H9 (cell line): ENCODE data around the gene MFRP. TPM values are rescaled to one million over a fixed set of nuclear protein-coding genes. Genes with fewer than 3 reads are reported as not detected.

ENCODE experiments used
- DNase-seq: peaks from one replicate; pipeline ENCODE4 v3.0.0-alpha.2; 2017
- H2AFZ ChIP-seq: one replicate; pipeline ENCODE4 v1.6.1; 2013; ENCODE audit warnings: mild to moderate bottlenecking, low read length, control low read depth, moderate library complexity
- H2AK5ac ChIP-seq: 2 replicates; pipeline ENCODE4 v1.6.1; 2013; ENCODE audit warnings: low read length, control low read depth, mixed read lengths; ENCODE audit not compliant: insufficient read length
- H2BK120ac ChIP-seq: one replicate; pipeline ENCODE4 v1.6.1; 2013; ENCODE audit warnings: low read depth, mild to moderate bottlenecking, low read length, control low read depth, inconsistent platforms; ENCODE audit not compliant: poor library complexity, severe bottlenecking
- H2BK12ac ChIP-seq: 2 replicates; pipeline ENCODE4 v1.6.1; 2013; ENCODE audit warnings: low read length, control low read depth, mixed read lengths, low read depth; ENCODE audit not compliant: insufficient read length
- H2BK15ac ChIP-seq: 2 replicates; pipeline ENCODE4 v1.6.1; 2013; ENCODE audit warnings: low read depth, low read length, control low read depth
- H2BK20ac ChIP-seq: one replicate; pipeline ENCODE4 v1.6.1; 2013; ENCODE audit warnings: low read depth, mild to moderate bottlenecking, low read length, control low read depth, inconsistent platforms; ENCODE audit not compliant: poor library complexity, severe bottlenecking
- H2BK5ac ChIP-seq: 2 replicates; pipeline ENCODE4 v1.6.1; 2013; ENCODE audit warnings: low read length, control low read depth, mixed read lengths; ENCODE audit not compliant: insufficient read length
- H3K14ac ChIP-seq: 2 replicates; pipeline ENCODE4 v1.6.1; 2013; ENCODE audit warnings: low read length, control low read depth; ENCODE audit not compliant: insufficient read depth
- H3K18ac ChIP-seq: 2 replicates; pipeline ENCODE4 v1.6.1; 2013; ENCODE audit warnings: low read depth, mild to moderate bottlenecking, mixed read lengths, low read length, control low read depth; ENCODE audit not compliant: insufficient read length
- H3K23ac ChIP-seq: 2 replicates; pipeline ENCODE4 v1.6.1; 2013; ENCODE audit warnings: low read length, control low read depth, mixed read lengths, low read depth; ENCODE audit not compliant: insufficient read length
- H3K23me2 ChIP-seq: 2 replicates; pipeline ENCODE4 v1.6.1; 2013; ENCODE audit warnings: low read depth, mild to moderate bottlenecking, mixed read lengths, low read length, control low read depth; ENCODE audit not compliant: insufficient read length, poor library complexity, severe bottlenecking
- H3K27ac ChIP-seq: 2 replicates; pipeline ENCODE4 v1.5.1; 2013; ENCODE audit warnings: low read length, control low read depth, mixed read lengths, low read depth; ENCODE audit not compliant: insufficient read length
- H3K27me3 ChIP-seq: 2 replicates; pipeline ENCODE4 v1.6.1; 2013; ENCODE audit warnings: low read length, control low read depth, inconsistent platforms; ENCODE audit not compliant: insufficient read depth
- H3K4ac ChIP-seq: 2 replicates; pipeline ENCODE4 v1.6.1; 2013; ENCODE audit warnings: low read depth, mild to moderate bottlenecking, control low read depth, inconsistent platforms, low read length, moderate library complexity
- H3K4me1 ChIP-seq: 2 replicates; pipeline ENCODE4 v1.6.1; 2013; ENCODE audit warnings: low read length, control low read depth, inconsistent platforms; ENCODE audit not compliant: insufficient read depth
- H3K4me2 ChIP-seq: 2 replicates; pipeline ENCODE4 v1.6.1; 2013; ENCODE audit warnings: low read length, control low read depth, mixed read lengths; ENCODE audit not compliant: insufficient read length, insufficient read depth
- H3K56ac ChIP-seq: 2 replicates; pipeline ENCODE4 v1.6.1; 2013; ENCODE audit warnings: low read depth, mild to moderate bottlenecking, mixed read lengths, low read length, control low read depth; ENCODE audit not compliant: insufficient read length
- H3K79me1 ChIP-seq: 2 replicates; pipeline ENCODE4 v1.6.1; 2013; ENCODE audit warnings: low read depth, mild to moderate bottlenecking, moderate library complexity, low read length, control low read depth, inconsistent platforms; ENCODE audit not compliant: insufficient read depth, poor library complexity, severe bottlenecking
- H3K79me2 ChIP-seq: 2 replicates; pipeline ENCODE4 v1.6.1; 2013; ENCODE audit warnings: low read length, control low read depth, inconsistent platforms; ENCODE audit not compliant: insufficient read depth
- H3K9ac ChIP-seq: 2 replicates; pipeline ENCODE4 v1.6.1; 2013; ENCODE audit warnings: low read length, control low read depth, mixed read lengths; ENCODE audit not compliant: insufficient read length; ENCODE audit errors: extremely low read depth
- H3K9me3 ChIP-seq: one replicate; pipeline ENCODE4 v1.6.1; 2013; ENCODE audit warnings: low read depth, low read length, inconsistent platforms; ENCODE audit not compliant: control insufficient read depth
- H3T11ph ChIP-seq: one replicate; pipeline ENCODE4 v1.6.1; 2013; ENCODE audit warnings: mild to moderate bottlenecking, low read length, control low read depth, inconsistent platforms
- H4K20me1 ChIP-seq: one replicate; pipeline ENCODE4 v1.6.1; 2013; ENCODE audit not compliant: control insufficient read depth, insufficient read length, insufficient read depth
- H4K5ac ChIP-seq: 2 replicates; pipeline ENCODE4 v1.6.1; 2013; ENCODE audit warnings: low read depth, mild to moderate bottlenecking, mixed read lengths, low read length, control low read depth; ENCODE audit not compliant: insufficient read length
- H4K8ac ChIP-seq: replicated peaks from 2 replicates; pipeline ENCODE4 v1.6.1; 2013; ENCODE audit warnings: low read length, control low read depth, mixed read lengths, low read depth; ENCODE audit not compliant: insufficient read length
- H4K91ac ChIP-seq: 2 replicates; pipeline ENCODE4 v1.6.1; 2013; ENCODE audit warnings: low read depth, mild to moderate bottlenecking, moderate library complexity, mixed read lengths, low read length, control low read depth; ENCODE audit not compliant: insufficient read length
- H3K27ac Mint-ChIP-seq, 3 experiments: 2 replicates in 2 of 3; 3 replicates in 1 of 3; pipeline ENCODE4 v1.8.0; 2020 to 2021; ENCODE audit warnings: mixed read lengths in 3 of 3, mild to moderate bottlenecking in 1 of 3, moderate library complexity in 1 of 3
- H3K27me3 Mint-ChIP-seq: 2 replicates; pipeline ENCODE4 v1.8.0; 2021; ENCODE audit warnings: low read depth, mild to moderate bottlenecking, moderate library complexity, mixed read lengths
- H3K36me3 Mint-ChIP-seq, 3 experiments: 2 replicates in 2 of 3; 3 replicates in 1 of 3; pipeline ENCODE4 v1.8.0; 2020 to 2021; ENCODE audit warnings: low read depth in 3 of 3, mixed read lengths in 3 of 3; ENCODE audit not compliant: insufficient read depth in 1 of 3
- H3K4me1 Mint-ChIP-seq, 2 experiments: 2 replicates each; pipeline ENCODE4 v1.8.0; 2020; ENCODE audit warnings: mixed read lengths in 2 of 2
- H3K4me3 Mint-ChIP-seq, 2 experiments: 2 replicates in 1 of 2; 3 replicates in 1 of 2; pipeline ENCODE4 v1.8.0; 2020 to 2021; ENCODE audit warnings: mild to moderate bottlenecking in 2 of 2, mixed read lengths in 2 of 2, moderate library complexity in 1 of 2
- H3K9me3 Mint-ChIP-seq, 2 experiments: 2 replicates in 1 of 2; 3 replicates in 1 of 2; pipeline ENCODE4 v1.8.0; 2020; ENCODE audit warnings: mild to moderate bottlenecking in 2 of 2, mixed read lengths in 2 of 2, moderate library complexity in 1 of 2
- WGBS: extraction: QIAGEN DNeasy Blood & Tissue Kit; methylation state at CpG from one replicate; pipeline ENCODE4 v1.1.7; 2013; ENCODE audit warnings: missing lambda C conversion rate, low lambda C conversion rate, mixed read lengths; ENCODE audit not compliant: insufficient read length; ENCODE audit errors: extremely low coverage; 5-methylcytosine and 5-hydroxymethylcytosine counted together
- total RNA-seq: library from RNA; stranded (reverse); gene quantifications from 2 replicates; pipeline ENCODE4 v1.2.1, GENCODE V29; 2021
- TF ChIP-seq, protein P1 (sequence below): fragments of 200-600 bp; sonication (generic); conservative IDR thresholded peaks from 3 replicates; pipeline ENCODE4 v1.8.0; 2021; ENCODE audit warnings: antibody characterized with exemption, mild to moderate bottlenecking

Gene MFRP
- total RNA-seq, 1 experiment from 2014 or later: not detected

DNA sequence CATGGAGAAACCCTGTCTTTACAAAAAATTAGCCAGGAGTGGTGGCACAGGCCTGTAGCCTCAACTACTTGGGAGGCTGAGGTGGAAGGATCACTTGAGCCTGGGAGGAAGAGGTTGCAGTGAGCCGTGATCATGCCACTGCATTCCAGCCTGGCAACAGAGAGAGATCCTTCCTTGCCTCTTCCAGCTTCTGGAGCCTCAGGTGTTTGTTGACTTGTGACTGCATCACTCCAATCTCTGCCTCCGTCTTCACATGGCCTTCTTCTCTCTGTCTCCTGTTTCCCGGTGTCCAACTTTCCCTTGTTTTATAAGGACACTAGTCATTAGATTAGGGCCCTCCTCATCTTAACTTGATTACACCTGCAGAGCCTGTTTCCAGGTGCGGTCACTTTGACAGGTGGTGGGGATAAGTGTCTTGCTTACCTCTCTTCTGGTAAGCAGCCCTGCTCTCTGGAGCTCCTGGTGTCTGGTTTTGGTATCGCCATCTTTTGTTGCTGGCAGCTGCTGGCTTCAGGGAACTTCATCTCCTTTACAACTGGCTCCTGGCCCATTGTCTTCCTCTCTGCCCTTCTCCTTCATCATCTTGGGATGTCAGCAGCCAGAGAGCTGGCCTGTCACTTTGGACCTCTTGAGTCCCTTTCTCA is 43.2 kb upstream of the MFRP start:
- H3T11ph ChIP-seq: no peak overlapping the region
- no peak overlapping the region for H2BK12ac ChIP-seq
- Mint-ChIP-seq H3K9me3 (no peaks in the 10 kb centered on the region), H3K4me1 (peaks cover 4 to 8% of the 10 kb centered on the region in 2 experiments), H3K4me3 (no peak overlapping the region), H3K36me3 (no peaks in the 10 kb centered on the region), H3K27me3 (no peaks in the 10 kb centered on the region), H3K27ac (no peak overlapping the region)
- H3K4me2 ChIP-seq: no peak overlapping the region
- H3K27ac ChIP-seq: no peak overlapping the region
- WGBS: no CpG with 5 or more reads among the region's 5 CpGs
- H2AFZ ChIP-seq: no peak overlapping the region
- no peaks in the 10 kb centered on the region for H3K4me1 ChIP-seq
- no peak overlapping the region for H2BK15ac ChIP-seq
- no peak overlapping the region for H3K14ac ChIP-seq
- no peak overlapping the region for H3K4ac ChIP-seq
- no peaks in the 10 kb centered on the region for H4K20me1 ChIP-seq
- no peaks in the 10 kb centered on the region for H3K27me3 ChIP-seq
- no peak overlapping the region for H2BK20ac ChIP-seq
- H2AK5ac ChIP-seq: no peak overlapping the region
- H4K8ac ChIP-seq: no peak overlapping the region
- H2BK5ac ChIP-seq: no peak overlapping the region
- no peaks in the 10 kb centered on the region for H3K79me2 ChIP-seq
- H4K91ac ChIP-seq: no peak overlapping the region
- peak; percentile 81 for DNase-seq
- H2BK120ac ChIP-seq: no peak overlapping the region
- H4K5ac ChIP-seq: no peak overlapping the region
- no peak overlapping the region for H3K18ac ChIP-seq
- no peak overlapping the region for H3K9ac ChIP-seq
- no peaks in the 10 kb centered on the region for H3K9me3 ChIP-seq
- no peak overlapping the region for H3K56ac ChIP-seq
- H3K79me1 ChIP-seq: no peaks in the 10 kb centered on the region
- H3K23ac ChIP-seq: no peak overlapping the region
- TF ChIP-seq, protein P1, sequence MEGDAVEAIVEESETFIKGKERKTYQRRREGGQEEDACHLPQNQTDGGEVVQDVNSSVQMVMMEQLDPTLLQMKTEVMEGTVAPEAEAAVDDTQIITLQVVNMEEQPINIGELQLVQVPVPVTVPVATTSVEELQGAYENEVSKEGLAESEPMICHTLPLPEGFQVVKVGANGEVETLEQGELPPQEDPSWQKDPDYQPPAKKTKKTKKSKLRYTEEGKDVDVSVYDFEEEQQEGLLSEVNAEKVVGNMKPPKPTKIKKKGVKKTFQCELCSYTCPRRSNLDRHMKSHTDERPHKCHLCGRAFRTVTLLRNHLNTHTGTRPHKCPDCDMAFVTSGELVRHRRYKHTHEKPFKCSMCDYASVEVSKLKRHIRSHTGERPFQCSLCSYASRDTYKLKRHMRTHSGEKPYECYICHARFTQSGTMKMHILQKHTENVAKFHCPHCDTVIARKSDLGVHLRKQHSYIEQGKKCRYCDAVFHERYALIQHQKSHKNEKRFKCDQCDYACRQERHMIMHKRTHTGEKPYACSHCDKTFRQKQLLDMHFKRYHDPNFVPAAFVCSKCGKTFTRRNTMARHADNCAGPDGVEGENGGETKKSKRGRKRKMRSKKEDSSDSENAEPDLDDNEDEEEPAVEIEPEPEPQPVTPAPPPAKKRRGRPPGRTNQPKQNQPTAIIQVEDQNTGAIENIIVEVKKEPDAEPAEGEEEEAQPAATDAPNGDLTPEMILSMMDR: peak; percentile 75
- no peaks in the 10 kb centered on the region for H3K23me2 ChIP-seq
